NCI-H2107 (cell line): ENCODE data around the gene GTSF1L.
"Not testable (repeated sequence)": the region's sequence is repeated elsewhere in the genome, so short reads cannot be mapped to it uniquely, and the experiment has no call there.

Source experiments
- DNase-seq: peaks from one replicate; lab custom pipeline; 2025; lab: John Stamatoyannopoulos, UW

The GTSF1L gene

DNA sequence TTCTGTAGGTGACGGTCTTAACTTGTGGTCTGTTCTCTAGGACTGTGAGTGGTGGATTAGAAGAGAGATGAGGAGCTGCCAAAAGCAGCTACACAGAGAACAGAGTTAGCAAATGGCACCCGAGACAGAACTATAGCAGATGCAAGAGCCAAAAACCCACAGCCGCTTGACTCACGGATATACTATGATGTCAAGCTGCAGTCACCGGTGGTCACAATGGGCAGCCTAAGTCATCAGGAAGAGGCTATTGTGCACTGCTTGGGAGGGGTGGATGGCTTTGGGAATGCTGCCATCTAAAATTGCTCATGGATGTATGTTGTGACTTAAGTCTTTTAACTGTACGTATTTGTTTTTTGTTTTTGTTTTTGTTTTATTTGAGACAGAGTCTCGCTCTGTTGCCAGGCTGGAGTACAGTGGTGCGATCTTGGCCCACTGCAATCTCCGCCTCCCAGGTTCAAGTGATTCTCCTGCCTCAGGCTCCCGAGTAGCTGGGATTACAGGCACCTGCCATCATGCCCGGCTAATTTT is at the start of gene GTSF1L:
Gene GTSF1L, minus strand, starts transcription at position 192 of the 528 bp plus-strand sequence. CDS start 308 bp downstream, outside the sequence.
- no peak for DNase-seq

DNA sequence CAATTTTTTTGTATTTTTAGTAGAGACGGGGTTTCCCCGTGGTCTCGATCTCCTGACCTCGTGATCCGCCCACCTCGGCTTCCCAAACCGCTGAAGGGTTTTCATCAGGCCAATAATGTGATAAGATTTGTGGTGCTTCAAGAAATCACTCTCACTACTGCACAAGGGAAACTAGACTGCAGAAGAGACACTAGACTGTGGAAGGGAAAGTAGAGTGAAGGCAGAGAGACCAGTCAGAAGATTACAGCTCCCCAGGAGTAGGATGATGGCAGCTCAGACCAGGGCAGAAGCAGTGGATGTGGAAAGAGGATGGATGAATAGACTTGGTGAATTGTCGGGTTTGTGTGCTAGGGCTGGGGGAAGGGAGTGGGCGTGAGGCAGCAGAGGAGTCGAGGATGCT is 48.0 kb upstream of the GTSF1L start:
- no peak for DNase-seq

DNA sequence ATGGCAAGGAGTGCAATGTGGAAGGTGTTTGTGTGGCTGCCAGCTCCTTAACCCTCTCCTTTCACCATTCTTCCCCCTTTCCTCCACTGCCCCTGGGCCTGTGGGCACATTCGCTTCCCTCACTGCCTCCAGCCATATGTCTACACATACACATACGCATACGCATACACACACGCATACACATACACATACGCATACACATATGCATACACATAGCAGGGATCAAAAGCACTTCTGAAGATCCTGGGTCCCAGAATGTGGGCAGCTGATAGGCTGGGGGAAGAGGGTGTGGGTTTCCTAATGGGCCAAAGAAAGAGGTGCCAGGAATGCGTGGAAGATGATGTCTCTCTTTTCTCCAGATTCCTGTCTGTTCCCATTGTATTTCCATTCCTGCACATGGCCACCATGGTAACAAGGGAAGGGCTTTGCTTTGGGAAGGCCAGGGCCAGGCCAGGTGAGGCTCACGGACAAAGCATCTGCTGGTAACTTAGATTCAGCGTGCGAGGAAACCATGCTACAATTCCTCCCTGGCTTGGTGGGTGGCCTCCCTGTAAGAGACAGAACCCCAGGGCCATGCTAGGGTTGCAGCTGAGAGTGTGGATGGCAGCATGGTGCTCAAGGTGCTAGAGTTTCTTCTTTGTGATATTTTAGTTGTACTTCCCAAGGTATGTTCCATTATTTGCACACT is 44.8 kb upstream of the GTSF1L start:
- no peak for DNase-seq

DNA sequence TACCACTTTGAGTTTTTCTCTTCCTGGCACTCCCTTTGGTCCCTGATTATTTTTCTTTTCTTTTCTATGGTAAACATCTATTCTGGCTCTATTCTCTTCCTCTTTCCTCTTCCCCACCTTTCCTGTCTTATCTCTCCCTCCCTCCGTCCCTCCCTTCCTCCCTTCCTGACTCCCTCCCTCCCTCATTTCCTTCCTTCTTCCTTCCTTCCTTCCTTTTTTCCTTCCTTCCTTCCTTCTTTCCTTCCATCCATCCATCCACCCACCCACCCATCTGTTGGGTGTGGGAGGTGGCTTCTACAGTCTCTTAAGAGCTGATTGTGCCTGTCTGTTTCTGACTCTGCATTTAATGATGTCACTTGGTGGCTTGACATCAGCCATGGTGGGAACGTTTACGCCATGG is 43.5 kb upstream of the GTSF1L start:
- DNase-seq, result no peak

DNA sequence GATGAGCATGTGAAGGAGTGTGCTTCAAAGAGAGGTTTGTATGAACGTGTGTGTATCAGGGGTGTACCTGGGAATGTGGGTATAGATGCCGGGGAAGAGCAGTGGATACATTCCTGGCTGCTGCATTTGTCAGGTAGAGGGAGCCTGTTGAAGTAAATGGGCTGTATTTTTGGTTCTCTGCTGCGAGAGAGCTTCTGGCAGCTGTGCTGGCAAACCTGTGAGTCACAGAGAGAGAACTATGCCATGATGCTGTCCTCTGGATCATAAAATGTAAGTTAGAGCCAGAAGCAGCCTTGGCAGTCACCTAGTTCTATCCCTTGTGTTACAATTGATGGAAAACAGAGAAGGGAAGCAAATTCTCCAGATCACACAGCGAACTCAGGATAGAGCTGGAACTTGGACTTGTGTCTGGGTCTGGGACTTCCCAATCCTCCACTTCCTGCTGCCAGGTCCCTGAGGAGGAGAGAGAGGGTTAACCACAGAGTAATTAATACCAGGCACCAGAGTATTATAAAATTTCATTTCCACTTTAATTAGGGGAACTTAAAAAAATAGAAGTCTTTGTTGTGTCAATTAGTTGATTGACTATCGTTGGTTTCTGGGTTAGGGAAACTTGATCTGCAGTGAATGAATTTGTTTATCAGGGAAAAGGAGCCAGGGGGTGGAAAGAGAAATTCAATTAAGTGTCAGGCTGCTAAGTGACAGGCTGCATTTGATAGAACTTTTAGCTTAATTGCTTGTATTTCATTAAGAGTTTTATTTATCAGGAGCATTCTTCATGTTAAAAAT is 41.1 kb upstream of the GTSF1L start:
- no peak for DNase-seq

DNA sequence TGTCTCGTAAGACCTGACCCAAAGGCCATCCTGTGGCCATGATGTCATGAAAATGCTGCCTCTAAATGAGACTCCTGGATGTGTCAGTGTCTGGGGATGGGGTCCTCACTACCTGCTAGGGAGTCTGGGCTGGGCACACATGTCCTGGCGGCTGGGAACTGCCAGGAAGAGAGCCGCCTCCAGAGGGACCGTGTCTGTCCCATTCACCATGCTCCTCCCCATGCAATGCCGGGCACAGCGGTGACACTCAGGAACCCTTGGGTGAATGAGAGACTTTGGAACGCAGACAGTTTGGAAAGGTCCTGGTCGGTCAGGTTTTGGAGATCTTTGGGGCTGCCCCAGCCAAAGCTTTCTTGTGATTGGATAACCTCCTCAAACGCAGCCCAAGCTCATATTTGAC is 40.1 kb upstream of the GTSF1L start:
- DNase-seq, result no peak

DNA sequence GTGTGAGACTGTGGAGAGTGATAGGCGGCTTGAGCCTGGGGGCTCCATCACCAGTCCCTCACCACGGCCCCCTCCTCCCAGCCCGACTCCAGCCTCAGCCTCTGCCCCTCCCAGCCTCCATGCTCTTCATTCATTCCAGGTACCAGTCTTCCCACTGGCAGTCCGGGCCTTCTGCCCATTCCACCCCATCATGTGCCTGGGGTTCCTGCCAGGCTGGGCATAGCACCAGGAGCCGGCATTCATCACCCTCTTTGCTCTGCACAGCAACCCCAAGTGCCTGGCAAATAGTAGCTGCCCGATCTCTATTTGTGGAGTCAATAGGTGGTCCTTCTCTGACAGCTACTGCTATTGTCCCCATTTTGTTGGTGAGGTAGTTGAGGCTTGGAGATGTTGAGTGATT is 39.6 kb upstream of the GTSF1L start:
- DNase-seq, result no peak

DNA sequence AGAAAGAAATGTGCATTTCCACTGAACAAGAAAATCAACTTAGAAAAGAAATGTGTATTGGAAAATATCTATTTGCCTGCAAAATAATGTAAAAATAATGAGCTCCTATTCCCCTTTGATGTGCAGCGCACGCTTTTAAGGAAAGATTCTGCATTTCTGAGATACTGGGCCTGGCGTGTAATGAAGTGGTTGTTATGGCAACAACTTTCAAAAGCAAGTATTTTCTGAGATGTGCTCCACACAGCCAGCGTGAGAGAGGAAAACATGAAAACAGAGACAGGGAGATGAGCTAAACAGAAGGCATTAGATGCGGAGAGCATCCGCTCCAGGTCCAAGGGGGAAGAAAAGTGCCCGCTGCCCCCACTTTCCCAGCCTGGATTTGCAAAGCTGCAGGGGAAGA is 39.1 kb upstream of the GTSF1L start:
- no peak for DNase-seq

DNA sequence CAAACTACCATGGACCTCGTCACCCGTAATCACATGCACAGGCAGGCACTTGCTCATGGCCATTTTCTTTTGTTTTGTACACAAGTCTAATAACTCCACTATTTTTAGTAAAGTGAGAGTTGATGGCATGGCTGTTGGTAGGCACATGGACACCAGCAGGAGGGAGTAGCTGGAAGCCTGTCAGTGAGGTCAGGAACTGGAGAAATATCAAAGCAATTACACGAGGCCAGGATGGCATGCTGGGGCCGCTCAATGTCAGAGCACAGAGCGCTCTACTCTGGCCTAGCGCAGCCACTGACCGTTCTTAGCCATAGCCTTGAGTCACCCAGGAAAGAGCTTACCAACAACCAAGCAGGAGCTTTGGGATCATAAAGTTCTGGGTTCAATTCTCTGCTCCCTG is 36.1 kb upstream of the GTSF1L start:
- DNase-seq, result no peak

DNA sequence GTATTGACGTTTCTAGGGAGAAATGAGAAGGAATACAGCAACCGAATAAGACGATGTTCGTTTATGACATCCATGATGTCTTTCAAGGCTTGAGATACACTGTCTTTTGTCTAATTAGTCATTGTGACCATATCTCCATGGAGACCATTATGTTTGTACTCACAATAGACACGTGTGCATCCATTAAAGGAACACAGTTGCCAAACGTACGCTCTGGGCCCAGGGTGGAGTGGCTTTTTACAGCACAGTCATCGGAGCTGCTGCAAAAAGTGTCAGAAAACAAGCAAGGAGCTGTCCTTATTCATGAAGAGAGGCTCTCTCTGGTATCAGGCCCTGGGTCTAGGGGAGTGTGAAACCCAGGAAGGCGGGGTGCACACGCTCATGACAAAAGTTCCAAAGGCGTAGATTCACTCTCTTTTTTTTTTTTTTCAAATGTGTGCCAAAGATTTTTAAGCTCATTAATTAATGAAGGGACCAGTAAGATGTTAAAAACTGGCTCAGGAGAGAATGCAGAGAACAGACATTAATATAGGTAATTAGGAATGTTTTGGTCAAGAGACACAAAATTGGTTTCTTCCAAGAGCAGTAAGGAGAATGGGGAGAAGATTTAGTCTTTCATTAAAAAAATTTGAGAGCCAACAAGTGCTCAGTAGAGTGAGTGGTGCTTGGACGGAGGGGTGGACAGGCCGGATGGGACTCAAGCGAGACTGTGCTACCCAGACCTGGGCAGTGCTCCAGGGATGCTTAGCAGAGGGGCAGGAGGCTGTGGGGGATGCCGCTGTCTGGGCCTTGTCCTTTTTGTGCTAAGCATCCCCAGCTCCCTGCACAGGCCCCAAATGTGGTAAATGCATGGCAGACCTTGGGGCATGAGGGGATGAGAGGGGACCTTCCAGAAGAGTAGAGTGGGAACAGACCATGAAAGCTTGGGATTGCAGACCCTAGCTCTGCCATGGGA is 34.9 kb upstream of the GTSF1L start:
- no peak for DNase-seq

DNA sequence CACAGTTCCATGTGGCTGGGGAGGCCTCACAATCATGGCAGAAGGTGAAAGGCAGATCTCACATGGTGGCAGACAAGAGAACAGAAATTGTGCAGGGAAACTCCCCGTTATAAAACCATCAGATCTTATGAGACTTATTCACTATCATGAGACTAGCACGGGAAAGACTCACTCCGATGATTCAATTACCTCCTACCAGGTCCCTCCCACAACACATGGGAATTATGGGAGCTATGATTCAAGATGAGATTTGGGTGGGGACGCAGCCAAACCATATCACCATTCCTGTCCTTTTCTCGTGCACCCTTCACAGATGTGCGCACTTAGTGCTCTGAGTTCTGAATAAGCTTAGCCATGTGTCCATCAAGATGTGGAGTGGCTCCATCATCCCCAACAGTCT is 31.1 kb upstream of the GTSF1L start:
- DNase-seq, result not testable (repeated sequence)

DNA sequence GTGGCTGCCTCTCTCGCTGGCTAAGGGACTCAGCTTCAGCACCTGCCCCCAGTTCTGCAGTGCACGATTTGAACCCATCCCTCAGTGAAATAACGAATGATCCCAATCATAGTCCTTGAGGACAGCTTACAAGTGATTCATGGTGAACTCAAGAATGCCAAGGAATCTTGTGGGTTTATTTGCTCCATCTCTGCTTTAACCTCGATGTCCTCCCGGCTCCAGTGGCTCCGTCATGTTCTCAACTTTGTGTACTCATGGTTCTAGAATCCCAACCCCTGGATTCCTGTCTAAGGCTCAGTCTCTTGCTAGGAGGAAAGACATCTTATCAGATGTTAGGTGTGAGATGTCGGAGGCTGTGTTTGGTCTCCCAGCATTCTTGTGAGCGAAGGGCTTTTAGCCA is 29.0 kb upstream of the GTSF1L start:
- no peak for DNase-seq

DNA sequence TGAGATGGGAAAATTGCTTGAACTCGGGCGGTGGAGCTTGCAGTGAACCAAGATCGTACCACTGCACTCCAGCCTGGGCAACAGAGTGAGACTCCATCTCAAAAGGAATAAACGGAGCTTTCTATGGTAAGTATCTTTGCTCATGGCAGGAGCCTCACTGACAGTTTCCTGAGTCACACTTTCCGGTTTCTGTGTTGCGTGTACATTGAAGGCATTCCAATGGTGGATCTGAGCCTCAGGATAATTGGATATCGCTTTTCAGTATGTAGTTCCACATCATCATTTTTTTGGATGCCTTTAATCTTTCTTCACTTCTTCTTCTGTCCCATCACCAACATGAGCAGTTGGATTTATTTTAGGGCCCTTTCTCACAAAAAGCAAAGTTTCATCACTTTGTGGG is 28.6 kb upstream of the GTSF1L start:
- DNase-seq, result no peak

DNA sequence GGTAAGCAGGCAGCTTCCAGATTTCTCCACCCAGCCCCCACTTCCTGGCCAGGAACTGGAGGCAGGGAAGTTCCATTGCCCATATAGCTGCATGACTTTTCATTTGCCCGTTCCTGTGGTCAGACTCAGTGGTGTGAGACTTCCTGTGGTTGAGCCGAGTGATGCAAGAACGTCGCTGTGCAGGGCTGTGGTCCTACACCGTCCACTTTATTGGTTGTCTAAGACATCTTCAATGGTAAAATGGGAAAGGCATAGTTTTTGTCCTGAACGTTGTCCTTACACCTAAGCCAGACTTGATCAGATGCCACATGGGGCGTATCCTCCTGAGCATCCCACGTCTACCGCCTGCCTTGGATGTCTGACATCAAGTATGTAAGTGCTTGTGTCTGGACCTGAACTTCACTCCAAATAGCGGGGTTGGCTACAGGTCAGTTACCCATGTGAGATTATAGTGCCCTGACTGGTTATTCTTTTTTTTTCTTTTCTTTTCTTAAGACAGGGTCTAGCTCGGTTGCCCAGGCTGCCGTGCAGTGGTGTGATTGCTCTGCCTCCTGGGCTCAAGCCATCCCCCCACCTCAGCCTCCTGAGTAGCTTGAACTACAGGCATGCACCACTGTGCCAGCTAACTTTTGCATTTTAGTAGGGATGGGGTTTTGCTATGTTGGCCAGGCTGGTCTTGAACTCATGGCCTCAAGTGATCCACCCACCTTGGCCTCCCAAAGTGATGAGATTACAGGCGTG is 25.9 kb upstream of the GTSF1L start:
- no peak for DNase-seq

DNA sequence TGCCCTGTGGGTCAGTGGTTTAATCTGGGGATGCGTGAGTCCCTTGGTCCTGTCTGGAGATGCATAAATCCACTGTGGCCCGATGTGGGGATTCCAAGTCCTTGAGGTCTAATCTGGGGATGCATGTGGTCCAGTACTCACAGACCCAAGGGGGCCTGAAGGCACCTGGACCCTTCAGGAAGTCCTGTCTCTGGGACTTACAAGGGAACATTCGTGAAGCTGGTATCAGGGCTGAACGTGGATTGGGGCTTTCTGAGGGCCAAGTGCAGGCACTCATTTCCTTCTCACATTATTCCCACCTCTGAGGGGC is 25.2 kb upstream of the GTSF1L start:
- no peak for DNase-seq

DNA sequence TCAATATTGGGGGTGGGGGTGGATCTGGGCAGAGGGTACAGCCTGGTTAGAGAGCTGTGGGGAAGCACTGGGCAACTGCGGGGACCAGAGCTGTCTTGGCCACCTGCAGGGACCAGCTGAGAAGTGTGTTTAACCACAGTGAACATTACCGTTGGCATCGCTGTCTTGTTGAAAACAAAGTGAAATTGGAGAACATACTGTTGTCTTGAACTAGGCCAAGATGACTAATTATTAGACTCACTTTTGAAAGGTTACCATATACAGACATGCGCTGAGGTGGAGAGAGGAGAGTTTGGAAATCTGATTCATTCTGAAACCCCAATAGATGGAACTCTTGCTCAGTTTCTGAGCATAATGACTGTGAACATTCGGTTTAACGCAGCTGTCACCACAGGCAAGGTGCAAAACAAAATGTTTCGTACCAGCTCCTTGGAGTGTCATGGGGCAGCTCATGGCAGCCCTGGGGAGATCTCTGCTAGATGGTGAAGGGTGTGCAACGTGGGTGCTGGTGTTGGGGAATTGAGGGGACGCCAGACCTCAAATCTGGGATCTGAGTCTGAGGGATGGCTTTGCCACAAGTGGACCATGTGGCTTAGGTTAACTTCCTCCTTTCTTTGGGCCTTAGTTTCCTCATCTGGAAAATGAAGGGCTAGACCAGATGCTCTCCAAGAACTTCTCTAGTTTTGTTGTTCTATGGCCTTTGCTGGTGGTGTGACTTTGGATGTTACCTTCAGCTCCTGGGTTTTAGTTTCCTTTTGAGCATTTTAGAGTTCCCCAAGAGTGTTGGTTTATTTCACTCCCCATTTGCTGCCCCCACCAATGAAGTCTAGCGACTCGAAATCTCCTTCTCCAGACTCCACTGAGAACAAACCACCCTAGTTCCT is 24.6 kb upstream of the GTSF1L start:
- no peak for DNase-seq

DNA sequence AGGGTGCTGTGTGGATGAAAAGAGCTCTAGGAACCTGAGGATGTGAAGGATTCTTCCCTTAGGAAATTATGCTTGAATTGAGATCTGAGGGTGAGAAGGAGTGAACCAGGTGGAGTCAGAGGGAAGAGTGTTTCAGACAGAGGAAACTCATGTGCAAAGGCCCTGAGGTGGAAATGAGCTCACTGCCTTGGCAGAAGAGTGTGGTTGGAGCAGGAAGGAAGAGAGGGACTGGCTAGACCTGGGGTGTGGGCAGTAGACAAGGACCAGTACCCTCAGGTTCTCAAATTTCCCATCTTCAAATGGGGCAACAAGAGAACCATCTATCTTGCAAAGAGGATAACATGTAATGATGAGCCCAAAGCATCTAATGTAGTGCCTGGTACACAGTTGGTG is 24.0 kb upstream of the GTSF1L start:
- no peak for DNase-seq

DNA sequence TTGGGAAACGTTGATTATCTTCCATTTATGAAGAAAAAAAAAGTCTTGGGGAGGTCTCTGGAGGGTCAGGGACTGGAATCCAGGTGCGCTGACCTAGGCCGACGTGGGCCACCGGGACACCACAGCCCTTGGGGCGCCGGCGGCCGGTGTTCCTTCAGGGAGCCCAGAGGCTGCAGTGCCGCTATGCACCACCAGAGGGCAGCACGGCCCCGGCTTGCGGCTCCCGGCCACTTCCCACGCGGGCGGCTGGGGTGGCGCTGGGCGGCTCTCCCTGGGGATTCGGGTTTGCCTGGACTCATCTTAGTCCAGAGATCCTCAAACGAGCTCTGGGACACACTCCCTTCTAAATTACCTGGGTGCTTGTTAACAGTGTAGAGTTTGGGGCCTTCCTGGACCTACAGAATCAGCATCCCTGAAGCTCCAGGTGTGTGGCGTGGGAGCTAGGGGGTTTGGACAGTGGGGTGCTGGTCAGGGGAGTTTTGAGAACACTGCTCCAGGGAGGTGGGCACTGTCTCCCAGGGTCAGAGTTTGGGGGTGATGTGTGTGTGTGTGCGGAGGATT is 23.0 kb upstream of the GTSF1L start:
- no peak for DNase-seq

DNA sequence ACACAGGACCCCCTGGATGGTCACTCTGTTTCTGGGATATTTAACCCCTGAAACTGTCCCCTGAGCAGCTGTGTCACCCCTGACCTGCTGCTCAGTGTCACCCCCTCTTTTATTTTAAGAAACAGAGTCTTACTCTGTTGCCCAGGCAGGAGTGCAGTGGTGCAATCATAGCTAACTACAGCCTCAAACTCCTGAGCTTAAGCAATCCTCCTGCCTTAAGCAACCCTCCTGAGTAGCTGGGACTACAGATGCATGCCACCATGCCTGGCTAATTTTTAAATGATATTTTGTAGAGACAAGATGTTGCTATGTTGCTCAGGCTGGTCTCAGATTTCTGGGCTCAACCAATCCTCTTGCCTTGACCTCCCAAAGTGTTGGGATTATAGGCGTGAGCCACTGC is 21.5 kb upstream of the GTSF1L start:
- DNase-seq, result no peak

DNA sequence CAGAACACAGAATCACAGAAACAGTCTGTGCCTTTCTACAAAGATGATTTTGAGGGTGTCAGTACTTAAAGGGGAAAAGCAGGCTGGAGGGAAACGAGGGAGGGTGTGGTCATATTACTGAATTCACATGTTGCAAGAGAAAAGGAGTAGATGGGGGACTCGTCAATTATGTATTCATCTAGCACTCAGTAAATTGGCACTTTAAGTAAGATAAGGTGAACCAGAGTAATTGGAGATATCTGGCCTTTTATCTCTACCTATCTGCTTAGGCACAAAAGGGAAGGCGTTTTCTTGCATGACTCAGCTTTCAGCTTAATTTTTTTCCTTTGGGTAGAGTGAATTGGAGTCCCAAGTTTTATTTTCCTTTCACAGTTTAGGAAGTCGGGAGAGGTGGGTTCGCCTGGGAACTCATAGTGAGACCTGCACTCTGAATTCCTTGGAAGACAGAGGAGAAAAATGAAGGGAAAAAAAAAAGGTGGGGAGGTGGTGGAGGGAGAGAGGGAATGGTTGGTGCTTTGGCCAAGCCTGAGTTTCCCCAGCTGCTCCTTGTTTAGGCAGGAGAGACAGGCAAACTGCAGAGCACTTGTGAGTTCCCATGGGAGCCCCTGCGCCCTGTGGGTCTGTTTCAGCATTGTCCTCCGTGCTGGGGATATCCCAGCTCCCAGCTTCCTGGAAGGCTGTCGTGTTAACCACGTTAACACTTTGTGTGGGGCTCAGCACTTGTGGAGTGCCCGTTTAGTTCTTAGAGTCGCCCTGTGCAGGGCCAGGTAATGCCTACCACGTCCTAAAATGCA is 19.7 kb upstream of the GTSF1L start:
- peak; percentile 71 for DNase-seq
